ENCODE measurements around the gene HMCES.
"Not testable (repeated sequence)": the region's sequence is repeated elsewhere in the genome, so short reads cannot be mapped to it uniquely, and the experiment has no call there.

Gene HMCES

DNA sequence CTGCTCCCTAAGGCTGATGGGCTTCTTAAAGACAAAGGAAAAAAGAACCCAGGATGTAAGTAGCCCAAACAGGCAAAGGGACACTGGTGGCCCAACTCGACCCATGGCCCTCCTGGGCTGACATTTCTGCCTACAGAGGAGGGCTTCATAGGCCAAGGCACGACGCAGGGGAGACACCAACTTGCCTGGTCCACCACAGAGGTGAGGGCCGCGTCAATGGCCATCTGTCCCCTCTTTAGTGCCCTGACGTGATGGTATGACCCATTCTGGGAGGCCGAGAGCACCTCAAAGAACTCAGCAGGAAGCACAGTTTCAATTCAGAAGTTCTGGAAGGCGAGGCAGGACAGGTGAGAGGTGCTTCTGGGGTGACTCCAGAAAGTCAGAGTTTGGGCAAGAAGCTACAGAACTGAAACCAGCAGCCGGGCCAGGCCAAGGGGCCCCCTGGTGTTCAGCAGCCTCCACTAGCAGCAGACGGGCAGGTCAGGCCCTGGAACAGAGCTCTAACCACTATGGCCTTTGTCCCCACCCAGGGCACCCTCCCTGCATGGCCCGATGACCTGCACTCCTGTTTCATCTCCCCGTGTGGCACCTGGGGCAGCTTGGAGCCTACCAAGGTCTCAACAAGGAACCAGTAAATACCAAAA lies 45.1 kb downstream of the HMCES start:
- no peak for DNase-seq

DNA sequence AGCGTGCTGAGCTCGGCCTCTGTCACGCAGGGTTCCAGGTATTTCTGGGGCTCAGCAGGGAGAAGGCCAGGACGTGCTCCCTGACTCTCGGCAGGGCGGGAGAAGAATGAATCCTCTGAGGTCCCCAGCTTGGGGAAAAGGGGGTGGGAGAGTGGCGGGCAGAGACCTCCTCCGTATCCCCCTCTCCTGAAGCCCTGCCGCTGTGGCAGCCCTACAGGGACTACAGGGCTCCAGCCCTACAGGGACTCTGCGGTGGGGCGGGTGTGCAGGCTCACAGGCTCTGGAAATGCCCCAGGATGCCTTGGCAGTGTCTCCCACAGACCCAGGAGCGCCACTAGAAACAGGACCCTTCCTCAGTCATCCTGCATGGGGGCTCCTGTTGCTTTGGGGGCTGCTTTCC lies 46.2 kb downstream of the HMCES start:
- no peak for DNase-seq

- DNase-seq, result no peak
Measured at GRCh38 chr3:129325383-129325782, 46.7 kb downstream of the HMCES start.

DNA sequence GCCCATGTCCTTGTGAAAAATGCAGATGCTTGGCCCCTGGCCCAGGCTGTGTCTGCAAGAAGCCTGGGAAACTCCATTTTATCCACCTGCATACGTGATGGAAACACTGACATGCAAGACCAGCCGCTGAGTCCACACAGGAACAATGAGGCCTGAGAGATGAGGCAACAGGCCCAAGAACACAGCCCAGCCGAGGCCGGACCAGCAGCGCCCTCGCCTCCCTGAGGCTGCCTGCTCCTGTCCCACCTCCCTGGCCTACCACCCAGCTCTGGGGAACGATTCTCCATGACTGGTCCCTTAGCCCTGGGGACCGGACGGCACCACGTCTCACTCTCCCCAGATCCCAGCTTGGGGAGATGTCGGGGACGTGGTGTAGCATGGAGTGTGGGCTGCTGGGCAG lies 47.5 kb downstream of the HMCES start:
- no peak for DNase-seq

DNA sequence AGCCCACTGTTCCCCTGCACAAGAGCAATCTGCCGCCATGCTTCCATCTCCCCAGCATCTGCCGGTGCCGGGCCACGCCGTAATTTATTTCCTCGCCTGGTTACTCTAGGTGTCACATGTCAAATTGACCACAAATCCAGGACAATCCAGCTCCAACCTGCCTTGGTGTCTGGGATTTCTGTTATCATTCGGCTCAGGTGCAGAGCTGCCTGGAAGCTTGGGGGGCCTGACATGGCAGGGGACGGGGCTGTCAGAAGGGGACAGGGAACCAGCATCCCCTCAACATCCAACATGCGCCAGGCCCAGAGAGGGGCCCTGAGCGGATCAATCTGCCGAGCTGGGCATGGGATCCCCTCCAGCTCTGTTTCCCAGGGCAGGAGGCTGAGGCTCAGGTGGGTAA lies 47.9 kb downstream of the HMCES start:
- DNase-seq, result no peak

GRCh38 chr3:129327510-129327909 lies 48.8 kb downstream of the HMCES start:
- no peak for DNase-seq

DNA sequence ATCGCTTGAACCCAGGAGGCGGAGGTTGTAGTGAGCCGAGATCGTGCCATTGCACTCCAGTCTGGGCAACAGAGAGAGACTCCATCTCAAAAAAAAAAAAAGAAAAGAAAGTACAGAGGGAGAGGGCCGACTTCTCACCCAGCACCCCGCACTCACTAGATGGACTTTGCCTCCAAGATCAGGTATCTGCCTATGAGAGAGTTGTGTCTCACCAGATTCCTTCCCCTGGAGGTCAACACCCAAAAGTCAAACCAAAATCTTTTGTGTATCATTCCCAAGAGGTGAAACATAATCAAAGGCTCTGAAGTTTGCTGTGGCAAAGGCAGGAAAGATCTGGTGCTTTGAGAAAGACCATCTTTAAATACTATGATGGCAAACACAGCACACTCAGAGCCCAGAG lies 51.2 kb downstream of the HMCES start:
- DNase-seq, result no peak

DNA sequence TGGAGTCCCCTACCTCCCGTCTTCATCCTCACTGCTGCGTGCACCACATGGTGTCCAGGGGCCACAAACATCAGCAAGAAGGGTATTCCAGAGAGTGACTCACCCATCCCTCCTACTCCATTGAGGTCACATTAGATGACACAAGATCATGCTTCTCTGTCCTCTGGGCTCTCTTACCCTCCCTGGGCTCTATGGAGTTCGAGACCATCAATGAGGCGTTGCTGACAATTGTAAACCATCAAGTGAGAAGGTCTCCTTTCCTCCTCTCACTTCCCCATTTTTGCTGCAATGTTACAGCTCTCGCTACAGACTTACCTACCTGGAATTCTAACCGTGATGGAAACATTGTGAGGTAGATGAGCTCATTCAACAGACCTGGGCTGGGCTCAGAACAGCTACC lies 51.7 kb downstream of the HMCES start:
- no peak for DNase-seq

DNA sequence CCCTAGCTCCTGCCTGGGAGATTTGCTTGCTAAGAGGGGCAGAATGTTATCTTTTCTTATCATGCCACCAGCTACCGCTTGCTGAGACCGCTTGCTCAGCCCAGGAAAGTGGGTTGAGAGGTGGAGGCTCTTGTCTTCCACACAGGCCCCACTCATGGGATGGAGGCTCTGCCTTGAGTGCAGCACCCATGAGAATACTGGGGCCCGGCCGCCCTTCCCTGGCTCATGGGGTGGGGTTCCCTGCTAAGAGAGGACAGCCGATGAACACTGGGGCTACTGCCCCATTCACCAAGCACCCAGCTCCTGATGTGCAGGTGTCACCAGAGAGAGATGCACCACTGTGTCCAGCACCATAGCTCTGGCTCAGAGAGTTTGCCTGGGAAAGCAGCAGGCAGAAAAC lies 55.2 kb downstream of the HMCES start:
- no peak for DNase-seq

GRCh38 chr3:129336093-129336706 lies 57.5 kb downstream of the HMCES start:
- DNase-seq, result no peak

DNA sequence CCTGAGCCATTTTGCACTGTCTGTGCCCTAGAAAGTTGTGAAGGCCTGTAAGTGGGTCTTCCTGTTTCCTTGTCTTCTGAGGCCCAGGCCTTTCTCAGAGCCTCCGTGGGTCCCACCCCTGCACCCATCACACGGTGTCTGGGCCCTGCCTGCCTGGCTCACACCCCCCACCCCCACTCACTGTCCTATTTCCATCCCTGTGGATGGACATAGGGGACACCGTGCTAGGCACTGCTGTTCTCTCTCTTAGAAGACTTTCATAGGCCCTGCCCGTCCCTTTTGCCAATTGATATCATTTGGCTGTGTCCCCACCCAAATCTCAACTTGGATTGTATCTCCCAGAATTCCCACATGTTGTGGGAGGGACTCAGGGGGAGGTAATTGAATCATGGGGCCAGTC lies 59.0 kb downstream of the HMCES start:
- DNase-seq, result not testable (repeated sequence)

- DNase-seq, result not testable (repeated sequence)
Measured at GRCh38 chr3:129339186-129339585, 60.5 kb downstream of the HMCES start.

DNA sequence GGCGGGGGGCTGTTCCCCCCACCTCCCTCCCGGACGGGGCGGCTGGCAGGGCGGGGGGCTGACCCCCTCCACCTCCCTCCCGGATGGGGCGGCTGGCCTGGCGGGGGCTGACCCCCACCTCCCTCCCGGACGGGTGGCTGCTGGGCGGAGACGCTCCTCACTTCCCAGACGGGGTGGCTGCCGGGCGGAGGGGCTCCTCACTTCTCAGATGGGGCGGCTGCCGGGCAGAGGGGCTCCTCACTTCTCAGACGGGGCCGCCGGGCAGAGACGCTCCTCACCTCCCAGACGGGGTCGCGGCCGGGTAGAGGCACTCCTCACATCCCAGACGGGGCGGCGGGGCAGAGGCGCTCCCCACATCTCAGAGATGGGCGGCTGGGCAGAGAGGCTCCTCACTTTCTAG lies 61.2 kb downstream of the HMCES start:
- DNase-seq, result not testable (repeated sequence)

- no peak for DNase-seq
Measured at GRCh38 chr3:129341331-129342141, 62.9 kb downstream of the HMCES start.

GRCh38 chr3:129343643-129344360 lies 65.1 kb downstream of the HMCES start:
- DNase-seq, result no peak

GRCh38 chr3:129344540-129345220 lies 66.0 kb downstream of the HMCES start:
- DNase-seq, result no peak

DNA sequence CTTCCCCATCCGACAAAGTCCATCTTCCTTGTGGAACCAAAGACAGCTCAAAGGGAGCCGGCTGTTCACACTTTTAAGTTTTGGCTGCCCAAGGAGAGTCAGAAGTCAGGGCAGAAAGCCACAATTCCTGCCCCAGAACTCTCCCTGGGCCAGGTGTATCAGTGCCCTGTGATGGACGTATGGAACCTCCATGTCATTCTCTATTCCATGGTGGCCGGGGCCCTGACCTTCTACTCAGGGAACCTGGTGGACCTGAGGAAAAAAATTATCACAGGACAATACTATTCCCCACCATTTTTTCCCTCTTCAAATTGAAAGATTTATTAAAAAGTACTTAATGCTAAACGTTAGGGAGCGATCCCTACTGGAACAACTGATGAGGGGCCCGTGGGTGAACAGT lies 66.6 kb downstream of the HMCES start:
- no peak for DNase-seq

GRCh38 chr3:129345971-129346370 lies 67.3 kb downstream of the HMCES start:
- DNase-seq, result no peak

DNA sequence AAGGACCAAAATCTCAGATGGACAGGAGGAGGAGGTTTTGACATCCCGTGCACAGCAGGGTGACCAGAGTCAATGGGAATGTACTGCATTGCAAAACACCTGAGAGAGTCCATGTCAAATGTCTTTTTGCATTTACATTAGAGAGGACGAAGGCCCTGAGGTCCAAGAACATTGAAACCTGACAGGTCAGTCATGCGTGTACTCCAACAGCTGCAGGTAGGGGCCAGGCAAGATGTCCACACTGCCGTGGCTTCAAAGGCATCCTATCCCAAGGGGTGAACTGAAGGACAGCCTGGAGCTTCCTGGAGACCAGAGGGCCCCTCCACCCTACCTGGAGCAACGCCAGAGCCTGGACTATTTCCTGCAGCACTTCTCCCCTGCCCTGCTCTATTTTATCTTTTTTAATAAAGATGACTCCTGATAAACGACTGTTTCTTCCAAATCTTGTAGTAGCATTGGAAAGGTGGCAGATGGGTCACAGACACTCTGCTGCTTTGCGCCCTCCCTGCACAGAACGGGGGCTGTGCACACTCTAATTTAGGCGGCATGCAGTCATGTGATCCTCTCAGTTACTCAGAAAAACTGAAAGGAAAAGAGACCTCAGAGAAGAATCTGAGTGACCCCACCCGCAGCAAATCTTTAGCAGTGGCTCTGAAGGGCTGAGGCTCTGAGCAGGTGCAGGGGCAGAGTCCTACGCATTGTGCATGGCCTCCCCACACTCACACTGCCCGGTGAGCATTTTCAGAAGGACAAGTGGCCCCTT lies 68.2 kb downstream of the HMCES start:
- no peak for DNase-seq

- no peak for DNase-seq
Measured at GRCh38 chr3:129347458-129347845, 68.8 kb downstream of the HMCES start.

- DNase-seq, result no peak
Measured at GRCh38 chr3:129348734-129349133, 70.1 kb downstream of the HMCES start.

DNA sequence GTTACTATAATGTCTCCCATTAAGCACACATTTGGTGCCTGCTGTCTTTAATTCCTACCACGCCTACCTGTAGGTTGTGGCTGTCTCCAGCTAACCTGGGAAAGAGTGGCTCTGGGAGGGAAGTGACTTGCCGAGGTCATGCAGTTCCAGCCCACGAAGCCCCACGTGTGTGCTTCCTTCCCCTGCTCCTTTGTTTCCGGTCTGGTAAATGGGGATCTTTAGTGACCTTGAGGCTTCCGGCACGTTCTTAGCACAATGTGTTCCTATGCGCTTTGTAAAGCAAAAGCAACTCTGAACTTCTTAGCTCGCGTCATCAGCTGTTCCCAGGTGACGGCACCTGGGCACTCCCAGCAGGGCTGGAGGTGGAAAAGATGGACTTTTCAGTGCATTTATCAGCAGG lies 70.5 kb downstream of the HMCES start:
- not testable (repeated sequence) for DNase-seq
